DOHH2 (cell line): Measurements from ENCODE around the gene PHLPP1.

Experiments used
- H3F3A ChIP-seq: fragments of 200-600 bp; sonication (generic), shearing (Covaris generic); 2 replicates; pipeline ENCODE4 v1.6.0; 2016; ENCODE audit warnings: antibody characterized with exemption, mild to moderate bottlenecking; ENCODE audit not compliant: control insufficient read depth, insufficient read depth
- H3K27ac ChIP-seq: fragments of 200-600 bp; sonication (generic); 2 replicates; pipeline ENCODE4 v1.5.1; 2014; ENCODE audit warnings: low read depth, mild to moderate bottlenecking, low read length, moderate library complexity
- H3K27me3 ChIP-seq: fragments of 200-600 bp; sonication (generic); 2 replicates; pipeline ENCODE4 v1.6.1; 2014; ENCODE audit warnings: mild to moderate bottlenecking, low read length, mixed read lengths; ENCODE audit not compliant: control insufficient read depth
- H3K36me3 ChIP-seq: fragments of 200-600 bp; sonication (generic); 2 replicates; pipeline ENCODE4 v1.6.1; 2014; ENCODE audit warnings: mild to moderate bottlenecking, low read length, moderate library complexity, mixed read lengths; ENCODE audit not compliant: control insufficient read depth
- H3K4me1 ChIP-seq: fragments of 200-600 bp; sonication (generic); 2 replicates; pipeline ENCODE4 v1.6.1; 2014; ENCODE audit warnings: mild to moderate bottlenecking, low read length, mixed read lengths; ENCODE audit not compliant: control insufficient read depth
- H3K4me2 ChIP-seq: fragments of 200-600 bp; sonication (generic); 2 replicates; pipeline ENCODE4 v1.6.0; 2014; ENCODE audit warnings: mild to moderate bottlenecking, low read length, moderate library complexity
- H3K4me3 ChIP-seq: fragments of 200-600 bp; sonication (generic); 2 replicates; pipeline ENCODE4 v1.5.1; 2014; ENCODE audit warnings: mild to moderate bottlenecking, low read length, mixed read lengths
- H3K79me2 ChIP-seq: fragments of 200-600 bp; sonication (generic); 2 replicates; pipeline ENCODE4 v1.6.1; 2014; ENCODE audit warnings: mild to moderate bottlenecking, low read length, mixed read lengths; ENCODE audit not compliant: control insufficient read depth
- H3K9me2 ChIP-seq: fragments of 200-600 bp; sonication (generic); replicated peaks from 2 replicates; pipeline ENCODE4 v1.6.1; 2014; ENCODE audit warnings: mild to moderate bottlenecking, low read length, mixed read lengths; ENCODE audit not compliant: control insufficient read depth
- H3K9me3 ChIP-seq: fragments of 200-600 bp; sonication (generic); 2 replicates; pipeline ENCODE4 v1.6.1; 2014; ENCODE audit warnings: antibody characterized with exemption, low read length, mixed read lengths; ENCODE audit not compliant: control insufficient read depth, insufficient read depth
- H4K20me1 ChIP-seq: fragments of 200-600 bp; sonication (generic); 2 replicates; pipeline ENCODE4 v1.6.0; 2014; ENCODE audit warnings: low read depth, mild to moderate bottlenecking, antibody characterized with exemption, low read length, moderate library complexity; ENCODE audit not compliant: control insufficient read depth, insufficient read depth
- CTCF ChIP-seq: fragments of 200-600 bp; sonication (generic); IDR thresholded peaks from one replicate; pipeline ENCODE4 v1.5.1; 2014; ENCODE audit warnings: antibody characterized with exemption, mild to moderate bottlenecking, low read depth, low read length; ENCODE audit not compliant: poor library complexity, severe bottlenecking
- EZH2phosphoT487 ChIP-seq: fragments of 200-600 bp; sonication (generic); IDR thresholded peaks from 2 replicates; pipeline ENCODE4 v1.6.1; 2017; ENCODE audit warnings: borderline replicate concordance, mild to moderate bottlenecking, antibody characterized with exemption, low read length, moderate library complexity, mixed read lengths

Gene PHLPP1

DNA sequence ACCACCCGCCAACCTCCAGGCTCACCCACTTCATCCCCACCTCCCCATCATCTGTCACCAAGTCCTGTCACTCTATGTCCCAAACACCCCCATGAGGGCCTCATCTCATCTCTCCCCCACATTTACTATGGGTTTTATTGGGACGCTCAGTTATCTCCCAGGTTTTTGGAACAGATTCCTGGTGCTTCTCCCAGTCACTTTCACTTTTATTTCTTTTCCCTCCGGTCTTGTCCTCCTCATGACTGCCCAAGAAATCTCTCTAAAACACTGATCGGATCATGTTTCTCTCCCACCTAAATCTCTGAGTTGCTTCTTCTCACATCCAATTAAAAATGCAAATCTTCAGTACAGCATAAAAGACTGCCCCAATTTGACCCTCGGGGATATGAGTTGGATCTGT is 273.1 kb downstream of the PHLPP1 start:
- Histone ChIP-seq H3K9me2 (no peaks in the 10 kb centered on the region), H3K4me3 (no peak overlapping the region), H3K79me2 (no peaks in the 10 kb centered on the region), H3K4me1 (no peaks in the 10 kb centered on the region), H3F3A (no peaks in the 10 kb centered on the region), H3K27me3 (no peaks in the 10 kb centered on the region), H3K27ac (no peak overlapping the region), H3K36me3 (no peaks in the 10 kb centered on the region), H3K9me3 (no peaks in the 10 kb centered on the region), H4K20me1 (no peaks in the 10 kb centered on the region), H3K4me2 (no peak overlapping the region)
- TF ChIP-seq EZH2phosphoT487 (no peak), CTCF (no peak)

GRCh38 chr18:62989195-62989594 is 273.9 kb downstream of the PHLPP1 start:
- H3F3A ChIP-seq, result no peaks in the 10 kb centered on the region
- no peak overlapping the region for H3K4me2 ChIP-seq
- no peaks in the 10 kb centered on the region for H3K4me1 ChIP-seq
- H3K4me3 ChIP-seq, result no peak overlapping the region
- no peaks in the 10 kb centered on the region for H3K9me2 ChIP-seq
- TF ChIP-seq CTCF, result no peak
- no peak for TF ChIP-seq EZH2phosphoT487
- no peaks in the 10 kb centered on the region for H3K36me3 ChIP-seq
- H3K27ac ChIP-seq, result no peak overlapping the region
- H4K20me1 ChIP-seq, result no peaks in the 10 kb centered on the region
- H3K27me3 ChIP-seq, result no peaks in the 10 kb centered on the region
- no peaks in the 10 kb centered on the region for H3K9me3 ChIP-seq
- no peaks in the 10 kb centered on the region for H3K79me2 ChIP-seq

DNA sequence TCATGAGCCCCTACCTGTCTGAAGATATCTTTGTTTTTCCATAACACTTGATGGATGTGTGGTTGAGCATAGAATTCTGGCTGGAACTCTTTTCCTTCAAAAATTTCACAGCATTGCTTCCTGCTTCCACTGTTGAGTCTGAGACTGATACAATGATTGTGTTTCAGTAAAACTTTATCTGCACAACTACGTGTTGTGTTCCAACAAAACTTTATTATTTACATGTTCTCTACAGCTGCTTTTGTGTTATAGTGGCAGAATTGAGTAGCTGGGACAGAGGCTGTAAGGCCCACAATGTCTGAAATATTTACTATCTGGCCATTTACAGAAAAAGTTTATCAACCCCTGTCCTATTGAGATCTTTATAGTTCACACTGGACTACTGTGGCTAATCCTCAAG is 275.3 kb downstream of the PHLPP1 start:
- Histone ChIP-seq H3K4me2 (no peak overlapping the region), H3K9me3 (no peaks in the 10 kb centered on the region)
- no peak for TF ChIP-seq CTCF

GRCh38 chr18:62991389-62991788 is 276.0 kb downstream of the PHLPP1 start:
- Histone ChIP-seq H3K4me3 (no peak overlapping the region), H3F3A (no peaks in the 10 kb centered on the region), H3K27me3 (no peaks in the 10 kb centered on the region), H3K4me2 (no peak overlapping the region), H3K36me3 (no peaks in the 10 kb centered on the region), H3K4me1 (no peaks in the 10 kb centered on the region), H3K27ac (no peak overlapping the region), H3K9me2 (no peaks in the 10 kb centered on the region), H3K79me2 (no peaks in the 10 kb centered on the region), H3K9me3 (no peaks in the 10 kb centered on the region), H4K20me1 (no peaks in the 10 kb centered on the region)
- no peak for TF ChIP-seq CTCF
- no peak for TF ChIP-seq EZH2phosphoT487

More for the DNA sequence above, 275.3 kb downstream of the PHLPP1 start:
- H3K36me3 ChIP-seq, result no peaks in the 10 kb centered on the region
- H3K4me3 ChIP-seq, result no peak overlapping the region
- H4K20me1 ChIP-seq, result no peaks in the 10 kb centered on the region
- no peaks in the 10 kb centered on the region for H3K79me2 ChIP-seq
- no peaks in the 10 kb centered on the region for H3F3A ChIP-seq
- H3K4me1 ChIP-seq, result no peaks in the 10 kb centered on the region
- H3K9me2 ChIP-seq, result no peaks in the 10 kb centered on the region
- no peaks in the 10 kb centered on the region for H3K27me3 ChIP-seq
- no peak overlapping the region for H3K27ac ChIP-seq
